Activated T-cell treated with anti-CD3 and anti-CD28 coated beads for 4 hours (primary cell): ENCODE data around the gene PPP2R5C.
A peak's percentile ranks its signal among the peaks of the same experiment; 100 is the strongest.

ENCODE experiments used
- DNase-seq: peaks from one replicate; pipeline ENCODE4 v3.0.0-alpha.2; 2020

Gene PPP2R5C

DNA sequence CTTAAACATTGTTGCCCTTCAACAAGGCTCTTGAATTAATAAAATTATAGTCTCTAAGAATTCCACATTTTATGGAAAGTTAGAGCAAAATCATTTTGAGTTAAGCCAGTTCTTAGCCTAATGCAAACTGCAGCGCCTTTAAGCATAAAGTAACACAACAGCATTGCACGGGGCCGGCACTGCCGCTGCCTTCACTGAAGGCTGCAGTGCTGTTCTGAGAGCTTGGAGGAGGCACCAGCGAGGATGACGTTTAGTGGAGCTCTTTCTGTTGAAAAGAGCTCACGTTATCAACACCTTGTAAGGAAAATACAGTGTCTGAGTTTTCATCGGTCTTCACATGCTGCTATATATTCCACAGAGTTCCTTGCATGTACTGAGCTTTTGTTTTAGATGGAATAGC is 164.6 kb downstream of the PPP2R5C start:
- DNase-seq: no peak

DNA sequence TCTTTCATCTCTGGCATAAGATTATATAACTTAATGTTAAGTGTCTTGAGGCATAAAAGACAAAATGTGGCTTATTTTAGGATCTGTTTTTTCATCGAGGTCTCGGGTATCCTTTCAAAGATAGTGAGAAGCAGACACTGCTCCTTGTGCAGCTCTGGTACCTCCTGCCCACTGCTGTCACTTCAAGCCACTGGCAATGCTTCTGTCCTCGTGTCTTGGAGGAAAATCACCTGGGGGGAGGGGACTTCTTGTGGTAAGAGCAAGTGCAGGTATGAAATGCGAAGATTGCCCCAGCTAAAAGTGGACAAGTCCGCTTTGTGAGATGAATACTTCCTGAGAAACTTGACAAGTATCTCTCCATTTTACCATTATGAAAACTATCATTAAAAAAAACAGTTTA is 165.1 kb downstream of the PPP2R5C start:
- no peak for DNase-seq

DNA sequence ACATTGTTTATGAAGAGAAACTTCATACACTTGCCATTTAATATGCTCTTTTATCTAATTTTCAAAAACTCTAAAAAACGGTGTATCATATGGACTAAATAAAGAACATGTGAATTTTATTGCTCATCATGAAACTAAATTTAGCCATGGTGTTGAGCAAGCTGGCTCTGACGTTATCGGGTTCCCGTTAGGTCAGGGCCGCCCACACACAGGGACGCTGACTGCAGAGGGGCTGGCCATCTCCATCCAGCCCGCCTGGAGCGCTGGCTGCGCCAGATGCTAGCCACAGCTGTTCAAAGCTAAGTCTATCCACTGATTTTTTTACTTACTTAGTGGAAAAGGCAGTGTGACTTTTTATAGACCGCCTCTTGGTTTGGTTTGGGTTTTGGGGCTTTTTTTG is 166.3 kb downstream of the PPP2R5C start:
- DNase-seq: no peak

DNA sequence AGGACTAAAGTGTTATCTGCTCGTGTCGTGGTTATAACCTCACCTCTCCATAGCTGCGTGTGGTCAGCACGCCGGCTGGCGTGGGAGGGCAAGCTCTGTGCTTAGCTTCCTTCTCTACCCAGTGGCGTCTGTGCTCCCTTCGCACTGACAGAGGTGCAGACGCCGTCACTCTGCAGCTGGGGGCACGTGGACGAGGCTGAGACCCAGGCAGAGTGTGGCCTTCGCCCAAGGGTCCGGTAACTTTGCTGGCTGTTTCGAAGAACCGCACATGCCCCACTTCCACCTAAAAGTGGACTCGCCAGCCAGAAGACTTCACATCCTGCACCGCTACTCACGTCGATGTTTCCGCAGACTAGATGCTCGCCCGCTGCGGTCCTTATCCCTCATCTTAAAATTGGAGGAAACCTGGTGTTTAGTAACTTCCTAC is 166.9 kb downstream of the PPP2R5C start:
- DNase-seq: no peak

DNA sequence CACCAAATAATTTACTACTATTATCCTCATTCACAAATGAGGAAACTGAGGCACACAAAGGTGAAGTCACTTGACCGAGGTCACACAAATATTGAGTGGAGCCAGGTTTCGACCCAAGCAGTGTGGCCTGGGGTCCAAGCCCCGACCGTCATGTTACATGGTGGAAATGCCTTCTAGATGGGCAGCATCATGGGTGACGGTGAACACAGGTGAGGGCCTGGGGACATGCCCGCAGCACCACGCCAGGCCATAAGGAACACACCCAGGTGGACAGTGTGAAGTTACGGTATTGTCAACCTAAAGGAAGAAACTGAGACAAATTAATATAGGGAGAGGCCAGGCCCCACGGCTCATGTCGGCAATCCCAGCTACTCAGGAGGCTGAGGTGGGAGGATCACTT is 167.6 kb downstream of the PPP2R5C start:
- no peak for DNase-seq

DNA sequence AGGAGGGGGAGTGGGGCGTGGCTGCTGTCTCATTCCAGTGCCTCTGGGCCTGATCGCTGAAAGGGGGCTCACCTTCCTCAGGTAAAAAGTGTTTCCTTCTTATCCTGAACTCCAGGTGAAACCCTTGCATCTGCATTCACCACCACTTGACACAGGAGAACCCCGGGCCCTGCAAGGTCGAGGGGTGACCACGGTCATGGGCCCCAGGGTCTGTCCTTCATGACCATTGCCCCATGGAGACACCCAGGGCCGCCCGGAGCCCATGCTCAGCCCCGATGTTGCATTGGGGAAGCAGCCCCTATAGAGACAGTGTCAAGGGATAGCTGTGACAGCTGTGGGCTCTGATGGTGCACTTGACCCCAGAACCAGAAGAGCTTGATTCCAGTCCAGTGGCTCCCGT is 168.4 kb downstream of the PPP2R5C start:
- DNase-seq: no peak

DNA sequence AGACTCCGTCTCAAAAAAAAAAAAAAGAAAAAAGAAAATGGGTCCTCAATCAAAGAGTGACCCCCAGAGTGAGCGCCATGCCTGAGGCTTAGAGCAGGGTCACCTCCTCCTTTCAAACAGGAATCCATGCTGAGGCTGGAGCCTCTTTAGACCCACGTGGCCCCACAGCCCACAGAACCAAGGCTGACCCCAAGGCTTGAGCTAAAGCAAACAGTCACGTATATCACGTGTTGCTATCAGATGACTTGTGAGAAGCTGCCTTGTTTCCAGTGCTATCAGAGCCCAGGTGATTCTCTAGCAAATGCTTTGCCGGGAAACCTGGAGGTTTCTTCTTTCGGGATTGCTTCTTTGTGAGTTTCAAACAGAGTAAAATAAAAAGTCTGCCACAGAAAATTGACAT is 171.2 kb downstream of the PPP2R5C start:
- DNase-seq: no peak

DNA sequence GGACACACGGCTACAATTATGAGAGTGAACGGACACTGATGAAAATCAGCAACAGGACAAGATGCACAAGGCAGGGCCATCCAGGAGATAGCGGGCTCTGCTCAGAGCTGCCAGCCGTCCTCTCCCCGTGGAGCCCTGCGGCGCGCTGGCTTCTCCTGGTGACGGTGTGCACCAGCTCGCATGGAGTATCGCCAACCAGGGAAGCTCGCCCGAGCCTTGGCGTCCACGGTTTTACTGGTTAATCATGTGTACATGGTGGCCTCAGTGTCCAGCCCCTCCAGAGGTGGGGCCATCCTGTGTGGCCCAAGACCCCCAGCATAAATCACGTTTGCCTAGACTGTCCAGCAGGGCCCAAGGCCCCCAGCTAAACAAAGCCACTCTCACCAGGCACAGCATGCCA is 171.7 kb downstream of the PPP2R5C start:
- DNase-seq: no peak

DNA sequence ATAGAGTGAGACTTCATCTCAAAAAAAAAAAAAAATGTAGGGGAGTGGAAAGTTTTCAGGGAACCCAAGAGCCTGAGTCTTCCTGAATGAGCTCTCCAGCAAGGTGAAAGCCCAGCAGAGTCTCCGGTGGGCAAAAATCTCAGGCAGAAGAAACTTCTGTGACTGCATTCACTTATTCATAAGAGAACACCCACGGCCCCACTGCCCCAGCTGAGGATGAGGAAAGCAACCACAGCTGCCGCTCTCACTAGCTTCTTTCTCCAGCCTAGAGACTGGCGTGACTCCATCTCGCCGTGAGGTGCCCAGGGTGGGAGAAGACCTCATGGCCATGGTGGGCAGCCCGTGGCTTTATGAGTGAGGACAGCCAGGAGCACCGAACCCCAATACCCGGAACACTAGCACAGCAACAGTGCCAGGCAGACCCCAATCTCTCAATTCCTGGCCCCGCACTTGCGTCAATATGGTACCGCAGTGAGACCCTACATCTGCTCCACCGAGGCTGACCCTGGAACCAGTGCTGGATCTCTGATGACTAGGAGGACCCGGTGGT is 173.2 kb downstream of the PPP2R5C start:
- DNase-seq: no peak

DNA sequence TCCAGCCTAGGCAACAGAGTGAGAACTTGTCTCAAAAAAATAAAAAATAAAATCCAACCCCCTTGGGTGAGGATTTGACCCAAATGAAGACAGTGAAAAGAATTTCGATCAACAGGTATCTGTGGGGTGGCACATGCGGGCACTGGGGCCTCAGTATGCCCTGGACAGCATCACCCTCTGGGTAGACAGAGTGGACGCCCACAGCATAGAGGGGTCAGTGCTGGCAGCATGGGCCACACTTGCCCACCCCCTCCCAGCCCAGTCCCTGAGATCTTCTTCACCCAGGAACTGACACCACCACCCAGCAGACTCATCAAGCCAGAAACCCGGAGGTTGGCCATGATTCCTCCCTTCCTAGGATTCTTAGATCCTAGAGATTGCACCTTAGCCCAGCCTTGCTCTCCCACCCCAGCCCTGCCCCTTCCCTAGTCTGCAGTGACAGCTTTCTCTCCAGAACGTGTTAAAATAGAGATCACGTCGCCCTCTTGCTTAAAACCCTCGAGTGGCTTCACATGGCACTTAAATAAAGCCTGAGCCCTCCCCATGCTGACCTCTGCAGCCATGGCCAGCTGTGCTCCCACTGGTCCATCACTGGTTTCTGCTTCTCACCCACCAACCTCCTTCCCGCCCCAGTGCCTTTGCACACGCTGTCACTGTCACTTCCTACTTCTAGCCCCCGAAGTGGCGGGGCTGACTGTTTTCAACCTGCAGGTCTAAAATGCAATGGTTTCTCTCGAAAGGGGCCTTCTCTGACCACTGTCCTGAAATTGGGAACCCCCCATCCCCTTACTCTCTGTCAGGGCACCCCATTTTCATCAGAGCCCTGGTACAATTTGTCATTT is 176.6 kb downstream of the PPP2R5C start:
- DNase-seq: no peak

DNA sequence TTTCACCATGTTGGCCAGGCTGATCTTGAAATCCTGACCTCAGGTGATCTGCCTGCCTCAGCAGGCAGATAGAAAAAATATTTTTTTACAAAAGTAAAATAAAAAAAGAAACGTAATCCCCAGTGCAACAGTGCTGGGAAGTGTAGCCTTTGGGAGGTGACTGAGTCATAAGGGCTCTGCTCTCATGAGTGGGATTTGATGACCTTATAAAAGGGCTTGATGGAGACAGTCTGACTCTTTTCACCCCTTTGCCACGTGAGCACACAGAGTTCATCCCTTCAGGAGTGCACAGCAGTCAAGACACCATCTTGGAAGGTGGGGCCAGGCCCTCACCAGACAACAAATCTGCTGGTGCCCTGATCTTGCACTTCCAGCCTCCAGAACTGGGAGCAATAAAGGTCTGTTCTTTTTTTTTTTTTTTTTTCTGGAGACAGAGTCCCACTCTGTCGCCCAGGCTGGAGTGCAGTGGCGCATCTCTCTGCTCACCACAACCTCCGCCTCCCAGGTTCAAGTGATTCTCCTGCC is 178.2 kb downstream of the PPP2R5C start:
- DNase-seq: no peak

DNA sequence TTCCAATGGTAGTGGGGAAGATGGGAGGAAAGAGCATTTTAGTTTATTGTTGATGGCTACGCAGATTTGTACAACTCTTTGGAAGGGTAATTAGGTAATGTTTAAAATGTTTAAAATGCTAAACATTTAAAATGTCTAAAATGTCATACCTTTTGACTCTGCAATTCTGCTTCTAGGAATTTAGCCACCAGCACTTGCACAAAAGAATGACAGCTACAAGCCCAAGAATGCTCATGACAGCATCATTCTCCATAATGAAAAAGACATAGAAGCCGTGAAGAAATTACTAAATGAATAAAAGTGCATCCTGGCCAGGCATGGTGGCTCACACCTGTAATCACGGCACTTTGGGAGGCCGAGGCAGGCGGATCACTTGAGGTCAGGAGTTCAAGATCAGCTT is 182.9 kb downstream of the PPP2R5C start:
- no peak for DNase-seq

DNA sequence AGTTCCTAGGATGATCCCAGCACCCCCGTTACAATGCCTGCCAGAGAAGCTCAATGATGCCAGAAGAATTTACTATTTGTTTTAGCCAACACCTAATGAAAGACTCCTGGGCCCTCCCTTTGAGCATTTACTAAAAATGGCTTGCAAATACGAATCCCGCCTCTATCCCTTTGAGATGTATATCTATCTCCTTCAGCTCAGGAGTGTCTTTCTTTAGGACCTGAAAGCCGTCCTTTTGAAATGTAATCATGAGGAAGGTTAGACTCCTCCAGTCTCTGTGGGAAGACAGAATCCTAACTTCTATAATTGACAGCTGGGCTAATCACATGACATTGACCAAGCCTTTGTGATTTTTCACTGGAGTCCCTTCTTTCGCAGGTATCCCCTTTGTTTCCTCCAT is 183.7 kb downstream of the PPP2R5C start:
- DNase-seq: no peak

DNA sequence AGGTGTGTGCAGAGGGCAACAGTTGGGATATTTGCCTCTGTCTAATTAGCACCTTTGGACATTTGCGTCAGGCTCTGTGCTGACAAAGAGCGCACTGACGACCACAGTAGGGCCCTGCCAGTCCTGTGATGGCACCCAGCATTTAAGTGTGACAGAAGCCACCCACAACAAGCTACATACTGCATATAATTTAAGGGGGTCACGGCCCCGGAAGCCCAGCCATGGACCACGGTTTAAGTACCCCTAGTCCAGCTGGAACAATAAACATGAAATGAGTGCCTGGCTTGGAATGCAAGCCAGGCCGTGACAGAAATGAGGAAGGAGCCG is 186.0 kb downstream of the PPP2R5C start:
- no peak for DNase-seq

DNA sequence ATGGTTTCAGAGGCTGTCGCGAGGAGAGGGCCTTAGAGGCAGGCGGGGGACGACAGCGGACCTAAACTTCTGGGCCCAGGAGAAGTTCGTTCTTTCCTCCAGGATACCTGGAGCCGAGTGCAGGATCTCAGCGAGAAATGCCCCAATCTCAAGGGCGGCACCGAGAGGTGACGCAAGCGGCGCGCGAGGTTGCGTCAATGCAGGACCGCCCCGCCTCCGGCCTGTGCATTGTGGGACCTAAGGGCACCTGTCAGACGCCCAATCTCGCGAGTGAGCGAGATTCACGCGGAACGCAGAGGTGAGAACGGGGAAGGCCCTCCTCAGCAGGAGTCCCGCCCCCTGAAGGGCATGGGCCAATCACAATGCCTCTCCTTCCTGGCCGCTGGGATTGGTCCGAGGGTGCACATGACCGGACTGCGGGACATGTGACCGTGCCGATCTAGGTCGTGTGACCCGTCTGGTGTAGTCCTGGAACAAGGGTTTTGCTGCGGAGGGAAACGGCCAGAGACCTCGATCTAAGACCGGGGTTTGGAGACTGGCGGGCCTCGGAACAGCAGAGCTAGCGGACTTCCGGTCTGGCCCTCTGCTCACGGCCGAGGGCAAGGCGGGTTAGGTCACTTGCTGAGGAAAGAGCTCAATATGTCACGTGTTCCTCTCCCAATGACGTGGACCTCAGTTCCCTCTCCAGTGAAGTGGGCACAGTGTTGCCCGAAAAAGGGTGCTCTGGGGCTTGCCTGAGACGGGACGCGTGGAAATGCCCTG is 186.6 kb downstream of the PPP2R5C start:
- peak; percentile 99 for DNase-seq

DNA sequence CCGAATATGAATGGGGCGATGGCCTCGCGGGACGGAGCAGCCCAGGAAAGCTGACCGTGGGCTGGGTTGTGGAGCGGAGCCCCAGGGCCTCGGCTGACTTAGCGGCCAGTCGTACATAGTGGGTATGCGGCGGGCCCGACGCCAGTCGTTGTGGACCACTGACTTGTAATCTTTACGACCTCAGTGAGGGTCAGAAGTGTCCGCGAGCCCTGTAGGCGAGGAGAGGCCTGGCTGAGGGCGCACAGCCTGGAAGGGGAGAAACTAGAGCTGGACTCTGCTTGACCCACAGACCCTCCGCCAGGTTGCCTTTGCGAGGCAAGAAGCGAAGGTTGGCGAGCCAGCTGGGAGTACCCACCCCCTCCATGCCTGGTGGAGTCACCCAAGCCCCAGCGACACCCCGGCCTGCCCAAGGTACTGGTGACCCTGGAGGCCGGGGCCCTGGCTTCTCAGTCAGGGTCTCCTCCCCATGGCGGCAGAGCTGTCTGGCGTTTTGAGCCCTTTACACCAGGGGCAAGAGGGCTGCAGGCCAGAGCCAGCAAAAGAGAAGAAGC is 187.2 kb downstream of the PPP2R5C start:
- DNase-seq: no peak

DNA sequence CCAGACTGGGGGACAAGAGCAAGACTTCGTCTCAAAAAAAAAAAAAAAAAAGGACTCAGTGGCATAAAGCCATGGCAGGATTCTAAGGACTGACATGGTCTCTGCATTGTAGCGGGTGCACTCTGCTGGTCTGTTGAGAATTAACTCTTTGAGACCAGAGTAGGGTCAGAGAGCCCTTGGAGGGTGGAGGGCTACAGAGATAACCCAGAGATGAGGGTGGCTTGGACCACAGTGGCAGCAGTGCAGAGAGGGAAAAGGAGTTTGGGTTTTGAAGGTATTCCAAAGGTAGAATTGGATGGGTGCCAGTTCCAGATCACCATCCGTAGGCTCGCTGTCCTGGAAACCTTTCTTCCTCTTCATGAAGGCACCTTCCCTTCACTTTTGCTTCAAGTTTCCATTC is 188.6 kb downstream of the PPP2R5C start:
- DNase-seq: no peak

DNA sequence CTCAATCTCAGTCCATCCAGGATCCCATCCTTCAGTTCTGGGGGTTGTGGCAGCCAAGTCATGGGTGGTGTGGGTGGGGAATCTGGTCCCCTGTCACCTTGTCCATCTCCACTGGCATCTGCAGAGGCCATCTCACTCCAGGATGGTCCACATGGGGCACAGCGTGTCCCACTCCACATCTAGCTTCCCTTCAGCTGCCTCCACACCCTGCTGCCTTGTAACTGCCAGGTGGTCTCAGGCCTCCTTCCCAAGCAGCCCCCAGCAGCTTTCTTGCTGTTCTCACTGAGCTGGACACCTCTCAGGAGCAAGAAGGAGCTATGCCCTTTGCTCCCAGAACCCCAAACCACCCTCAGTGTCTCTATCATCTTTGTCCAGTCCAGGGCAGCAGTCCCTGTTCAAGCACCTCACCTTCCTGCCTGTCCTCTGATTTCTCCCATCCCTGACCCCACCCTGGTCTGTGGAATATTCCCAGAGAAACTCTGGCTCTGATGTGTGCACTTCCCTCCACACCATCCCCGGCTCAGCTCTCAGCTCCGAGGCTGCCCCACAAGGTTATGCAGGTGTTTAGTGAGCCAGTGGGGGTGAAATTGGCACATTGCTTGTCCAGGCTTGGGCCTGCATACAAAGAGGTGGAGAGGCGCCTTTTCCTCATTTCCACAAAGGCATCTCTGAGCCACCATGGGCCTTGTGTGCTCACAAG is 189.2 kb downstream of the PPP2R5C start:
- DNase-seq: no peak

DNA sequence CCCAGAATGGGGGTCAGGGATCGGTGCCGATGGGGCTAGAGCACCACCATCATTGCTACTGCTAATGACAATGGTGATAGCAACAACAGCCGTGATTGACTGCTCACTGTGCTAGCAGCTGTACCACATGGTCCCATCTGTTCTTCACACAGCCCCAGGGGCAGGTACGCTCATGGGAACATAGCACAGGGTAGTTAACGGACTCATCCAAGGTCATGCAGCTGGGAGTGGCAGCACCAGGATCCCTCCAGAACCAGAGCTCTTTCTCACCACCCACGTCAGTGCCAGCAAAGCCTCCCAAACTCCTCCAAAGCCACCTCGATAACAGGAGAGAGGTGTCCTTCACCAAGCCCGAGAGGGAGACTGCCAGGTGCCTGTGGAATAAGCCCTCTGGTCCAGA is 191.6 kb downstream of the PPP2R5C start:
- no peak for DNase-seq

DNA sequence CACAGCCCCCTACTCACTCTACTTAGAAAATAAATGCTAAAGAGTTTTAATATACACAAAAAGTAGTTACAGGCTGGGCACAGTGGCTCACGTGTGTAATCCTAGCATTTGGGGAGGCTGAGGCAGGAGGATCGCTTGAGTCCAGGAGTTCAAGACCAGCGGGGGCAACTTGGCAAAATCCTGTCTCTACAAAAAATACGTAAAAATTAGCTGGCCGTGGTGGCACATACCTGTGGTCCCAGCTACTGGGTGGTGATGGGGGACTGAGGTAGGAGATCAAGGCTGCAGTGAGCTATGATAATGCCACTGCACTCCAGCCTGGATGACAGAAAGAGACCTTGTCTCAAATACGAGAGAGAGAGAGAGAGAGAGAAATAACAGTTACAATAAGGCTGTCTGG is 193.0 kb downstream of the PPP2R5C start:
- DNase-seq: no peak

DNA sequence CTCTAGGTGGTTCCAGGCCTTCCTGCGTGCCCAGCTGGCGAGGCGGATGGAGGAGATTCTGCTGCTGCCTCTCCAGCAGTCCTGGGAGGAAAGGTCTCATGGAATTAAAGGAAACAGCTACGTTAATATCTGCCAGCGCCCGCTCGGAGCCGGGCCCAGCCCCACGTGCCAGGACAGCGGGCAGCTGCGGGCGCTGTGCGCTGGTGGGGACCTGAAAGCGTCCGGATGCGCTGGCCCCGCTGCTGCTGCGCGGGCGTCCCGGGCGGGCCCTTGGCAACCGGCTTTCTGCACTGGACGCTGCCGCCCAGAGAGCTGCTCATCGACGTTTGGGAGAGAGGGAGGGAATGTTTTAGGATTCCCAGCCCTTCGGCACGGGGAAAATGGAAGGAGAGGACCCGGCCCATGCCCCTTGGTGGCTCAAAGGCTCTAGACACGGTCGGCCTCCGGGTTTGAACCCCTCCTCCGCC is 194.2 kb downstream of the PPP2R5C start:
- DNase-seq: no peak

DNA sequence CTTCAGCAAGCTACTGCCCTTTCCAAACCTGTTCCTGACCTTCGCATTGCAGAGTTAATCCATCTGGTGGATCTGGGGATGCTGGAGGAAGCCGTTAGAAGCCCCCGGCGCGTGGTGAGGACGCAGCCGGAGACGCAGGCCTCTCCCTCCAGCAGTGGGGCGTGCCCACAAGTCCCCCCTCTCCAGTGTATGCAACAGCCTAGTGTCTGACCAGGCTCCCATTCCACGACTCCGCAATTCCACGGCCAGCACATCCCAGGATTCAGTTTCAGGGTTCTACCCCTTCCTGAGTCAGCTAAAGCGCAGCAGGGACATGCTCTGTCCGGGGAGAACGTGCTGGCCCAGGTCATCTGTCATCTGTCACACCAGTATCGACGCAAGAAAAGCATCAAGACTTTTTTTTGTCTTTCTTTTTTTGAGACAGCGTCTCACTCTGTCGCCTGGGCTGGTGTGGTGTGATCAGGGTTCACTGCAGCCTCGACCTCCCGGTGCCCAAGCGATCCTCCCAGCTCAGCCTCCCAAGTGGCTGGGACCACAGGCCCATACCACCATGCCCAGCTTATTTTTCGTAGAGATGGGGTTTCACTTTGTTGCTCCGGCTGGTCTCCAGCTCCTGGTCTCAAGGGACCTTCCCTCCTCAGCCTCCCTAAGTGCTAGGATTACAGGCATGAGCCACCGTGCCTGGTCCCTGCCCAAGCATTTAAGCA is 194.8 kb downstream of the PPP2R5C start:
- no peak for DNase-seq
